ENCODE results near the gene NUP98.

NUP98 gene

GRCh38 chr11:3635641-3636375, 161.5 kb downstream of the NUP98 start:
- no peaks in the 10 kb centered on the region for H3F3A ChIP-seq (ENCODE audit: low read depth)
- H3K36me3 ChIP-seq (ENCODE audit: insufficient read depth, low read length): no peaks in the 10 kb centered on the region
- H3K9me3 ChIP-seq (ENCODE audit: insufficient read depth, low read depth, low read length): no peaks in the 10 kb centered on the region
- H4K20me1 ChIP-seq (ENCODE audit: insufficient read depth, low read length, poor library complexity, severe bottlenecking): no peaks in the 10 kb centered on the region
- no peaks in the 10 kb centered on the region for H3K9me2 ChIP-seq (replicated peaks; ENCODE audit: low read depth, low read length)
- no peak overlapping the region for H3K9ac ChIP-seq (ENCODE audit: low read depth, low read length, poor library complexity, severe bottlenecking)
- H3K27me3 ChIP-seq (ENCODE audit: insufficient read depth, low read length, poor library complexity, severe bottlenecking): no peaks in the 10 kb centered on the region
- no peak overlapping the region for H2AFZ ChIP-seq (ENCODE audit: low read length)
- H3K79me2 ChIP-seq (ENCODE audit: insufficient read depth, low read length): no peaks in the 10 kb centered on the region
- TF ChIP-seq CTCF (conservative IDR thresholded peaks at IDR 0.05; ENCODE audit: low read length) (no peak), EZH2phosphoT487 (IDR thresholded peaks at IDR 0.05; ENCODE audit: borderline replicate concordance) (no peak)
- no peak overlapping the region for H3K4me3 ChIP-seq (ENCODE audit: low read length, poor library complexity, severe bottlenecking)
- H3K4me2 ChIP-seq (ENCODE audit: low read depth, low read length, poor library complexity, severe bottlenecking): no peak overlapping the region
- no peaks in the 10 kb centered on the region for H3K4me1 ChIP-seq (ENCODE audit: insufficient read depth, low read length, poor library complexity, severe bottlenecking)

GRCh38 chr11:3632070-3632660, 165.2 kb downstream of the NUP98 start:
- H3K4me3 ChIP-seq (ENCODE audit: low read length, poor library complexity, severe bottlenecking): no peak overlapping the region
- no peaks in the 10 kb centered on the region for H4K20me1 ChIP-seq (ENCODE audit: insufficient read depth, low read length, poor library complexity, severe bottlenecking)
- TF ChIP-seq CTCF (conservative IDR thresholded peaks at IDR 0.05; ENCODE audit: low read length) (no peak), EZH2phosphoT487 (IDR thresholded peaks at IDR 0.05; ENCODE audit: borderline replicate concordance) (no peak)
- no peaks in the 10 kb centered on the region for H3K79me2 ChIP-seq (ENCODE audit: insufficient read depth, low read length)
- H3K9me2 ChIP-seq (replicated peaks; ENCODE audit: low read depth, low read length): no peaks in the 10 kb centered on the region
- H3K27me3 ChIP-seq (ENCODE audit: insufficient read depth, low read length, poor library complexity, severe bottlenecking): no peaks in the 10 kb centered on the region
- no peaks in the 10 kb centered on the region for H3F3A ChIP-seq (ENCODE audit: low read depth)
- no peak overlapping the region for H3K9ac ChIP-seq (ENCODE audit: low read depth, low read length, poor library complexity, severe bottlenecking)
- H3K4me1 ChIP-seq (ENCODE audit: insufficient read depth, low read length, poor library complexity, severe bottlenecking): no peaks in the 10 kb centered on the region
- no peaks in the 10 kb centered on the region for H3K36me3 ChIP-seq (ENCODE audit: insufficient read depth, low read length)
- H3K4me2 ChIP-seq (ENCODE audit: low read depth, low read length, poor library complexity, severe bottlenecking): no peak overlapping the region
- no peak overlapping the region for H2AFZ ChIP-seq (ENCODE audit: low read length)
- H3K9me3 ChIP-seq (ENCODE audit: insufficient read depth, low read depth, low read length): no peaks in the 10 kb centered on the region

DNA sequence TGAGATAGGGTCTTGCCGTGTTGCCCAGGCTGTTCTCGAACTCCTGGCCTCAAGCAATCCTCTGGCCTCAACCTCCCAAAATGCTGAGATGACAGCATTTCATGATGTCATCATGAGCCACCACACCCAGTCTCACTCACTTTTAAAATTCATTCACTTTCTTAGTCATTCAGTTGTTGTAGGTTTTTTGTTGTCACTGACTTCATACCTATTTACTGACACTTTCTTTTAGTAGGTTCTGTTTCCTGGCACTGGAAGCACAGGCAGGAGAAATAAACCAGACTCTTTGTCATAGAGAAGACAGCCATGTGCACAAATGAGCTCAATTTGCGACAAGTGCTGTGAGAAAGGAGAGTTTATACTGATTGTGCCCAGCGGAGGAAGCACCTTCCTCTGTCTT, 166.0 kb downstream of the NUP98 start:
- no peaks in the 10 kb centered on the region for H3K79me2 ChIP-seq (ENCODE audit: insufficient read depth, low read length)
- H3K27me3 ChIP-seq (ENCODE audit: insufficient read depth, low read length, poor library complexity, severe bottlenecking): no peaks in the 10 kb centered on the region
- no peaks in the 10 kb centered on the region for H4K20me1 ChIP-seq (ENCODE audit: insufficient read depth, low read length, poor library complexity, severe bottlenecking)
- no peak overlapping the region for H3K4me2 ChIP-seq (ENCODE audit: low read depth, low read length, poor library complexity, severe bottlenecking)
- TF ChIP-seq EZH2phosphoT487 (IDR thresholded peaks at IDR 0.05; ENCODE audit: borderline replicate concordance) (no peak), CTCF (conservative IDR thresholded peaks at IDR 0.05; ENCODE audit: low read length) (no peak)
- H3K9me3 ChIP-seq (ENCODE audit: insufficient read depth, low read depth, low read length): no peaks in the 10 kb centered on the region
- H3K36me3 ChIP-seq (ENCODE audit: insufficient read depth, low read length): no peaks in the 10 kb centered on the region
- no peaks in the 10 kb centered on the region for H3K9me2 ChIP-seq (replicated peaks; ENCODE audit: low read depth, low read length)
- H3K4me1 ChIP-seq (ENCODE audit: insufficient read depth, low read length, poor library complexity, severe bottlenecking): no peaks in the 10 kb centered on the region
- no peaks in the 10 kb centered on the region for H3F3A ChIP-seq (ENCODE audit: low read depth)
- H3K4me3 ChIP-seq (ENCODE audit: low read length, poor library complexity, severe bottlenecking): no peak overlapping the region
- no peak overlapping the region for H2AFZ ChIP-seq (ENCODE audit: low read length)
- H3K9ac ChIP-seq (ENCODE audit: low read depth, low read length, poor library complexity, severe bottlenecking): no peak overlapping the region
